Kidney glomerular epithelial cell (primary cell): ENCODE data around the gene NMT2.

ENCODE experiments used
- DNase-seq: peaks from one replicate; lab custom pipeline; 2025; lab: John Stamatoyannopoulos, UW

The NMT2 gene

DNA sequence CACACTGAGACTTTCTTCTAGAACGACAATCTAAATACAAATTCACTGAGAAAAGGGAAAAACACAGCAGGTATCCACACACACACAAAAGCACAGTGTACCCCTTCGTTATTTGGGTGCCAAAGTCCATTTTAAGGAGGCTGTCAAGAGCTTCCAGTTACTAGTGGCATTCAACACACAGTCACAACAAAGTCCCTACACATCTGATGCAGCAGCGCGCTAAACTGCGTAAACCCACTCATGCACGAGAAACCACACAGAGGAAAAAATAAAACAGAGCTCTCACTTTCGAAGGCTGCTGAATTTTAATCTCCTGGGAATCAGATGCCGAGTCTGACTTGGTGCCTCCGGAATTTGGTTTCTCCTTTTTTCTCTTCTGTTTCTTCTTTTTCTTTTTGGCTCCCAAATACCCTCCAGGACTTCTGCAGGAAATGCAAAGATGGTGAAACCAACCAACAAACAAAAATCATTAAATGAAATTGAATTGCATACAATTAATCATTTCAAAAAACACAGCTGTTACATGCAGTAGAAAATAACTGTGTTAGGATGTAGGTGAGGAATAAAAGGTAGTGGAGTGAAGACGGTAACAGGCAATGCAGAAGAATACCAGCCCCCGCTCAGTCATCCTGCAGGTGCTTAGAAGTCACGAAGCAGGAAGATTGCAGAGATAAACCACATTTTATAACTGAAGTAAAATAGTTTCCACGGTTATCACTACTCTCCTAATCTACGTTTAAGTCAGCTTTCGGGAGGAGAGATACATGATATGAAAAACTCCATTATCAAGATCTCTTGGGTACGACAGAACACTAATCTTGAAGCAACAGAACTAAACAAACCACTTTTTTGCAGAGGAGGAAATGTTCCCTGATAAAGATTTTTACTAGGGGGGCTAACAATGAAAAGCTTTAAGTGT lies 27.1 kb downstream of the NMT2 start:
- no peak for DNase-seq

DNA sequence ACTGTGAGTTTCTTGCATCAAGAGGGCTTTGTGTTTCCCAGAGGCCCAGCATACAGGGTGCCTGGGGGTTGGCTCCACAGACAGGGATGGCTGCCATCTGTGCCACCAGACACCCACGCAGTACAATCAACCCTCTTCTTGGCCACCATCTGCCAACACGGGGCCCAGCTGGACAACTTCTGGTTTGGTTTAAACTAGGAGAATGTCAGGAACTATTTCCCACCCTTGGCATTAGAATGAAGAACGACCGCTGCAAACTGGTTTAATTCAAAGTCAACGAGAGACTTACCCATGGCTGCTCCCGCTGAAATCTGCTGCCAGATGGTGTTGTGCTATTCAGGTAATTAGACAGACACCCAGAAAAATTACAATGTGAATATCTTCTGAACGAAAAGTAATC lies 27.8 kb downstream of the NMT2 start:
- no peak for DNase-seq

DNA sequence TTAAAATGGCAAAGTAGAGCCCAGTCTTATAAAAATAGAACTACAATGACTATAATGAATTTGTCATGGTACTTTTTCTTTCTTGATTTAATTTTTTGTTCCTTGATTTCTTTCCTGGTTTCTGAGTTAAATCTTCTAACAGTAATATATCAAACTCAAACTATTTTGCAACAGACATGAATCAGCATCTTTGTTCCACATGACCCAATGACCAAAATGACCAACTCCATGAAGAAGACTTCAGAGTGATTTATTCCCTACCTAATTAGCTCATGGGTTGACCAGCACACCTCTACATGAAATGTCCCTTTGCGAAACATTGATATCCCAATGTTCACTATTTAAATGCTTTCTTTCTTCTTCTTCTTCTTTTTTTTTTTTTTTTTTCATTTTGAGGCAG lies 30.9 kb downstream of the NMT2 start:
- DNase-seq: no peak

DNA sequence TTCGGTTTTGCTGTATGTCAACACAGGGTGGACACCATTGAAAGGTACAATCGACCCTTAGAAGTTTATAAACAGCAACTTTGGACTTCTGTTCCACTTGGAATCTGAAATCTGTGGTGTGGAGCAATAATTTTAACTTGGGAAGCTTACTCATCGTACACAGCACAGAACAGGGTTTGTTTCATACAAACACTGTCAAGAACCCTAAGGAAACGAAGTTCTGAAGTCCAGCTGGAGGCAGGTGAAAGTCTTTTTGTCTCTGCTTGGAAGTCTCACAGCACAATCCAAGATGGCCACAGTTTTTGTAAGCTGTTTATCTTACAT lies 31.5 kb downstream of the NMT2 start:
- DNase-seq: no peak

DNA sequence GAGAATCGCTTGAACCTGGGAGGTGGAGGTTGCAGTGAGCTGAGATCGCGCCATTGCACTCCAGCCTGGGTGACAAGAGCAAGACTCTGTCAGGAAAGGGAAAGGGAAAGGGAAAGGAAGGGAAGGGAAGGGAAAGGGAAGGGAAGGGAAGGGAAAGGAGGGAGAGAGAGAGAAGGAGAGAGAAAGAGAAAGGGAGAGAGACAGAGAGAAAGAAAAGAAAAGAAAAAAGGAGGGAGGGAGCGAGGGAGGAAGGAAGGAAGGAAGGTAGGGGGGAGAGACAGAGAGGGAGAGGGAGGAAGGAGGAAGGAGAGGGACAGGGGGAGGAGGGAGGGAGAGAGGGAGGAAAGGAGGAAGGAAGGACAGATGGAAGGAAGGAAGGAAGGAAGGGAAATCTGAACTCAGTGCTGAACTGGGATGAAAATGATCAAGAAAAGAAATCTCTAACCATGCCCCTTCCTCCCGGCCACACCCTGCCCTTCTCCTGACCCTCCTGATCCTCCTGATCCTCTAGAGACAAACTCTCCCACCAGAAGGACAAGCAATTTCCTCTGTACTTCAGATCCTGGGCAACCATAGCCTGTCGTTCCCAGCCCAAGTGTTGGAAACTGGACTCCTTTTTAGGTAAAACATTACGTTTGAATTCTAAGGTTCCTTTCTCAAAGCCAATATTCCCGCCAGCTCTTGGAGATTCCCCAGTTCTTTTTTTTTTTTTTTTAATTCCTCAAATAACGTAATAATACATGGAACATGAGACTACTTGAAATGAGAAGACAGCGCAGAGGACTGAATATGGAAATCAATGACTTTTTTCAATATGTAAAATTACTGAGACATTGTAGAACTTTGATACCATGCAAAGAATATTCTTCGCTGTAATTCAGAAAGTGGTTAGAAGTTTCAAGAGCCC lies 32.1 kb downstream of the NMT2 start:
- no peak for DNase-seq

DNA sequence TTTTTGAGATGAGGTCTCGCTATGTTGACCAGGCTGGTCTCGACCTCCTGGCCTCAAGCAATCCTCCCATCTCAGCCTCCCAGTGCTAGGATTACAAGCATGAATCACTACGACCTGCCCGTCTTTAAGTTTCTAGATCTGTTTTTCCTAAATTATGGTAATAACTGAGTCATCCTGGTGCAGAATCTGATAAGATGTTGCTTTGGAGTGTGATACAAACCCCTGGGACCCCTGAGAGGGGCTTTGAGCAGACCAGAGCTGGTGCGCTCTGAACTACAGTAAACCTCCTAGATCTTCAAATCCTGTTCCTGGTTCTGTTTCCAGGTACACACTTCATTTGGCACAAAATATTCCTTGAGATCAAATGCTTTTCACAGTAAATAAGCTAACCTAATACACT lies 37.2 kb downstream of the NMT2 start:
- DNase-seq: no peak

DNA sequence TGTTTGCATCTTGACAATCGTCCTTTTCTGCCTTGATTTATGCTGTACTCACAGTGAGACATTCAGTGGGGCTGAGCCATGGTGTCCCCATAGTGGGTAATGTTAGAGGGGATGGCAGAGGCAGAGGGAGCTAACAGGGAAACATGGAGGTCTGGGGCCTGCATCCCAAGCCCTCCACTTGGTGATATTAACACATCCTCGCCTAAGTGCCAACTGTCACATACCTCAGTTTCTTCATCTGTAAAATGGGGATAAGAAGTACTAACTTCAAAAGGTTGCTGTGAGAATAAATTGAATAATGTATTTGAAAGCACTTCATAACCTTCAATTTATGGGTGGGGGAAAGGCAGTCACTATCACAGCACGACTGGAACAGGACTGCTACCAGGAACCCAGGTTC lies 43.6 kb downstream of the NMT2 start:
- no peak for DNase-seq

DNA sequence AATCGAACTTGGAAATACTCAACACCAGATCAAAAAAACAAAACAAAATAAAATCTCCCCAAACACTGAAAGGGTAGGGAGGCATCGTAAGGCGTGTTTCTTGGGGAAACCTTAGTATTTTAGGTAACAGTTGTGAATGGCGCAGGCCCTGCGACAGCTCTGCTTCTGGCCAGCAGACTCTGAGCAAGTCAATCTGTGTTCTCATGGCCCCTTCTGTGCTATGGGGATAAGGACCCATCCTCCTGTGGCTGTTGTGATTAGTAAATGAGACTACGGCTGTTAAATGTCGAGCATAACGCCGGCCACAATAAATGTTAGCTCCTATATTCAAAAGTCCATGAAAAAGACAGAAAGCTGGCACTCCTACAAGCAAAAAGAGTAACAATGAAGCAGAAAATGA lies 44.3 kb downstream of the NMT2 start:
- no peak for DNase-seq

DNA sequence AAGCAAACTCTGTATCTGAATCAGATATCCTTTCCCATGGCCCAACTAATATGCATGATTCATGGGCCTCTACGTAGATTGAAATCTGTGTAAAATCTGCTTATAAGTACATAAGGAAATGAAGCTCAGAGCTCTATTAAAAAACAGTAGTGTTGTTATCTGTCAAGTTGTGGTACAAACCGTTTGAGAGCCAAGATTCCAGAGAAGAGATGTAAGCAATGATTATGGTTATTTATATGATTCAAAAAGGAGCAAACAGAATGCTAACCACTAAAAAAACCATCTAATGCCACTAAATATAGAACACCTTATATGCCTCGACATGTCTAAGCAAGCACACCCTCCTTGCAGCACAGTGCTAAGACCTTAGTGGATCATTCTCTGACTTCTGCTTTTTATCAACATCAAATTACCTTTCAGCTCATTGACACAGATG lies 44.7 kb downstream of the NMT2 start:
- no peak for DNase-seq

DNA sequence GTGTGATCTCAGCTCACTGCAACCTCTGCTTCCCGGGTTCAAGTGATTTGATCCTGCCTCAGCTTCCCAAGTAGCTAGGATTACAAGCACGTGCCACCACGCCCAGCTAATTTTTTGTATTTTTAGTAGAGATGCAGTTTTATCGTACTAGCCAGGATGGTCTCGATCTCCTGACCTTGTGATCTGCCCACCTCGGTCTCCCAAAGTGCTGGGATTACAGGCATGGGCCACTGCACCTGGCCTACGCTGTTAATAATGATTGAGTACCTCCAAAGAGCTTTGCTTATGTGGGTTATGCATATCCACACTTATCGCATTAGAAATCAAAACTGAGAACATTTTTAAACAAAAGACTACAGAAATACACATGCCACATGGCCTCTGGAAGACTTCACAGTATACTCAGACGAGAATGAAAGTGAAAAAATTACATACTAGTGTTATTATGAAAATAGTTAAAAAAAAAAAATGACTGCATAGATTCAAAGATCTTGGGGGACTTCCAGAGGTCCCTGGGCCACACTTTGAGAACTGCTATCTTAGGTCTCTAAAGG lies 45.9 kb downstream of the NMT2 start:
- DNase-seq: no peak

DNA sequence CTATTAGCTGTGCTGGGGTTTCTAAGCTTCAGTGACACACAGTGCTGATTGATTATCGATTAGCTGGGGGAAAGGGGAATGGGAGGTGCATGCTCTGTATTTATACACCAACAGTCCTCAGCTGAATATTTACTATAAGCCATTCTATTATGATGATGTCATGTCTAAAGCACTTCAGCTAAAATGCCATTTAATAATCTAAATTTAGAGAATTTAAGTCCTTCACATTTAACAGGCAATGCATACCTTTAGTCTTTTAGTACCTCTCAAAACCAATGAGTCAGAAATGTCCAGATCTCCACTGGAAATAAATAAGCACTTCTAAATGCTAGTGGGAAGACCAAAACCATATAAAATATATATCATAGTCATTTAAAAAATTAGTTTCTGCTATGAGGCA lies 46.8 kb downstream of the NMT2 start:
- no peak for DNase-seq

DNA sequence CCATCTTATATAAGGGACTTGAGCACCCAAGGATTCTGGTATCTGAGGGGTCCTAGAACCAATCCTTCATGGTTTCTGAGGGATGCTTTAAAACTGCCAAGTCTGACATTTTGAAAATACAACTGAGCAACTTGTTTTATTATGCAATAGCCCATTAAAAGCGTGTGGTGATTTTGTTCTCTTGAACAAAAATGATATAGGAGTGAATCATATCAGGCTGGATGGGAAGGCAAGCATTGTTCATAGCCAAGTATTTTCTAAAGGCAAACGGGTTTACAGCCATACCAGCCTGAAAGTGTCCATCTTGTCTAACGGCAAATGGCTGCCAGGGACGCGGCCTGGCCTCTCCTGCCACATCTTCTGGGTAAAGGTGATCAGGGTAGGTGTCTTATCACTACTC lies 48.0 kb downstream of the NMT2 start:
- DNase-seq: no peak

DNA sequence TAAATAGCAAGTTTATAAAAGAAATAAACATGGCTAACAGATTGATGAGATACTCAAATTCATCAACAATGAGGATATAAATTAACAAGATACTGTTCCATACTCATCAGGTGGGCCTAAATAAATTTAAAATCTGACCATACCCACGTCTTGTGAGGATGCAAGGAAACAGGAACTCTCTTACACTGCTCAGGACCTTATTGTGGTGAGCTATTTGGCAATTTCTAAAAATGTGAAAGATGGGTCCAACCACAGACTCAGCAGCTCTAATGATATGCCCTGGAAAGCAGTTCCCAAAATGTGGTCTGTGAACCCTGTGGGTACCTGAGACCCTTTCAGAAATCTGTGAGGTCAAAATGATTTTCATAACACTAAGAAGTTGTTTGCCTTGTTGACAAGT lies 49.9 kb downstream of the NMT2 start:
- DNase-seq: no peak

DNA sequence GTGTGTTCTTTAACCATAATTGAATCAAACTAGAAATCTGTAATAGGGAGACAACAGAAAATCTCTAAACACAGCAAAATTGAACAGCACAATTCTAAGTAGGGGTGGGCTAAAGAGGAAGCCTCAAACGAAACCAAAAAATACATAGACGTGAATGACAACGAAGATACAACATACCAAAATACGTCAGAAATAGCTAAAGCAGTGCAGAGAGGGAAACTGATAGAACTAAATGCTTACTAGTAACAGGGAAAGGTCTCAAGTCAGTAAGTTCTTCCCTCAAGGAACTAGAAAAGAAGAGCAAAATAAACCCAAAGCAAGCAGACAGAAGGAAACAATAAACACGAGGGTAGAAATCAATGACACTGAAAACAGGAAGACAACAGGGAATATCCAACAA lies 52.3 kb downstream of the NMT2 start:
- no peak for DNase-seq

DNA sequence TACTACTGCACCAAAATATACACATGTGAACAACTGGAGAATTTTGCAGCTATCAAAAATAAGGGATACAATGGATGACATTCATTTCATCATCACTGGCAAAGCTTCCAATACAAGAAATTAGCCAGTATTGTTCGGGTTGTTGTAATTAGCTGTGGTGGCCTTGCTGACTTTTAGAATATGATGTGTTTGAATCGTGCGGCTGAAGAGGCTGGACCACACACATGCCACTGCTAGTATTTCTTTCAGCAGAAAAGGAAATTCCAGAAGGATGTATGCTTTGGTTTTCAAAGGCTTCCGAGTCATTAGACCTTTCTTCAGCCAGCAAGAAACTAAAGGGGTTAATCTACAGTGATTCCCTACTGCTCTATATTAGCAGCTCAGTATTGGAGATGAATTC lies 54.7 kb downstream of the NMT2 start:
- DNase-seq: no peak

DNA sequence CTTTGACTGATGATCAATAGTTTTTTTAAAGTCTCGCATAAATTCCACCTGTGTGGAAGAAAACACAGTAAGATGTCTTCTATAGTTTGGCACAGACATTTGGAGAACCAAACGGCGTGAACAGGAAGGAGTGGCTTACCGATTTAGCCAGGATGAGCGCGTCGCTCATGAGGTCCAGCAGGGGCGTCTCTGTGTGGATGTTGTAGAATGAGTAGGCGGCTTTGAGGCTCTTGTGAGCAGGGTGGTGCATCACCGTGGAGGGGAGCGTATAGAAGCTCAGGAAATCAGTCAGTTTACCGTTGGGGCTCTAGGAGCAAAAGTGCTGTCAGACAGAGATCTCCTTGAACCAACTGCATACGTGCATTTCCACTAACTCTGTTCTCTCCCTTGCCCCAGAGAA lies 55.8 kb downstream of the NMT2 start:
- DNase-seq: no peak

DNA sequence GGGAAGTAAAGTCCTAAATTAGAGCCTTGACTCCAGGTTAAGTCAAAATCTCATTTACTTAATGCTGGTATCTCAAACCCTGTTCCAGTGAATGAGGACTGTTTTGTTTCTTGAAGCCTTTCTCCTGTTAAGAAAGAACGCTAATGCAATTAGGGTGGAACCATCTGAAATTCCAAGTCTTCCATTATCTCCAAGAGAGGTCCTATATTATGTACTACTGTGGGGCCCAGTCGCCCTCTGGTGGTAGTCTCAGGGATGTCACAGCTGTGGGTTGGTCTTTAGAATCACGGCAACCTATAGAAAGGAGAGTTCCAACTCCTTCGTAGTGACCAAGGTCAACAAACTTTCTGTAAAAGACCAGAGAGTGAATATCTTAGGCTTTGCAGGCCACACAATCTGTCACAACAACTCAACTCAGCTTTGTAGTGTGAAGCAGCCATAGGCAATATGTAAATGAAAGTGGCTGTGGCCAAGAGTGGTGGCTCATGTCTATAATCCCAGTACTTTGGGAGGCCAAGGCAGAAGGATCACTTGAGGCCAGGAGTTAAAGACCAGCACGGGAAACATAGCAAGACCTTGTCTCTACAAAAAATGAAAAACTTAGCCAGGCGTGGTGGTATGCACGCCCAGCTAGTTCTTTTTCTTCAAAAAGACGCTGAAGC lies 62.0 kb downstream of the NMT2 start:
- peak; percentile 57 for DNase-seq

DNA sequence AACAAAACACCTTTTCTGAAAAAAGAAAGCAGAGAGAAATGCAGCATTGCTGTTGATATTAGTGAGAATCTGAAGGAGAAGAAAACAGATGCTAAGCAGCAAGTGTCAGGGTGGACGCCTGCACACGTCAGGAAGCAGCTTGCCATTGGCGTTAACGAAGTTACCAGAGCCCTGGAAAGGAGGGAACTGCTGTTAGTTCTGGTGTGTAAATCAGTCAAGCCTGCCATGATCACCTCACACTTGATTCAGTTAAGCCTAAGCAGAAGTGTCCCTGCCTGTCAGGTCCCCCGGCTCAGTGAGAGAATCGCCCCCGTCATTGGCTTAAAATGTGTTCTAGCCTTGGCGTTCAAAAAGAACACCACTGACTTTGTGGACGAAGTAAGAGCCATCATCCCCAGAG lies 65.0 kb downstream of the NMT2 start:
- DNase-seq: no peak

DNA sequence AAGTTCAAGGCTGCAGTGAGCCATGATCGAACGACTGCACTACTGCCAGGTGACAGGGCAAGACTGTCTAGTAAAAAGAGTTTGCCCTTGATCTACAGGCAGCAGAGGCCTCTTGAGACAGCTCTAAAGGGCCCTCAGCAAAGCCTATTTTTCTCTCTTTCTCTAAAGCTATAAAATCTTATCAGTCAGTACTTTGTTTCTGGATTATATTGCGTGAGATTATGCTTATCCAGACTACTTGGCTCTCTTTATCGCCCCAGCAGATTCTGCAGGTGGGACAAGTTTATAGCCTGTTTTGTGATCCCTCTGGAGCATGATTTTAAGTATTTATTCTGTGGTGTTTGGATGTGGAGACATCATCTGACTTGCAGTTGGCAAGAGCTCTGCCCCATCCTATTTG lies 68.6 kb downstream of the NMT2 start:
- no peak for DNase-seq

DNA sequence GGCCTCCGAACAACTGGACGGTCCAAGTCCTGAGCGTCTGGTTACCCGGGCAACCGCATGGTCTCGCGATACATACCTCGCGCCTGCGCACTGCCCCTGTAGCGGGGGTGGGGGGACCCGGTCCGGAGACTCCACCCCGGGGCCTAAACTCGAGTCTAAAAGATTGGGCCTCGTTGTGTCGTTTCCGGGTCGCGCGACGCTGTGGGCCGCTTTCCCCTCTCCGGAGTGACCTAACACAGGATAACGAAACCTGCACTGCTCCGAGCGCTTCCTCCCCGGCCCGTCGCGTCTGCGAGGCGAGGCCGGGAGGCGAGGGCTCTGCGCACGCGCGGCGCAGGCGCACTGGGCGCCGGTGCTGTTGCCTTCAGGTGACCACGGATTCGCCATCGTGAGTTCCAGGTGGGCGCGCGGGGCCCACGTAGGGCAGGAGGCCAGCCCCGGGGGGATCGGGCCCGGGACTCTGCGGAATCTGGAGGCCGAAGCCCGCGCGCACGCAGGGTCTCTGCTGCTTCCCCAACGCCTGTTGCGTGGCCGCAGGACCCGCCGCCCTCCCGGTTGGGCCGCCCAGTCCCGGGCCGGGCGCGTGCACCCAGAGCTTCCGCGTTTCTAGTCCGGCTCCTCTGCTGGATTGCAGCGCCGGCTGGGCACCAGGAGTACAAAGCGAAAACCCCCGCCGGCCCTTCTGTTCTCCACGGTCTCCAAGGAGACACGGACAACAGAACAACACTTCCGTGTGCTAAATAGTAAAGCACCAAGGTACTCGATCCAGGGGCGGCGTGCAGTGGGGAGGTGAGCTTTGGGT lies 71.3 kb downstream of the NMT2 start, which contains the start of gene RPP38:
Gene RPP38, plus strand, starts transcription at position 345 of the 802 bp plus-strand sequence. CDS start 5,960 bp downstream, outside the sequence.
- DNase-seq: peak; percentile 93

DNA sequence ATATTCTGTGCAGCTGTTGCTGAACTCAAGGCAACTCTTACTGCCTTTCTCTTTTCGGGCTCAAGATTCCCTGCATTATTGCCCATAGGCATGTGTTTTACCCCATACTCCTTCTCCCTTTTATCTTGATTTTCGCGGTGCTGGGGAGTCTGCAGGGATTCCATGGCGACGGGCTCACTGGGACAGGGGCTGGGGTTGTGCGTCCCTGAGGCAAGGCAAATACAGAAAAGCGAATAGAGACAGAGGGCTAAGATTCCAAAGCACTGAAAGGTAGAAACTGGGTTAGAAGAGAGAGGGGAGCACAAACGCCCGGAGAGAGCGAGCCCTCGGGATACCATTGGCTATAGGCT lies 71.9 kb downstream of the NMT2 start:
- DNase-seq: no peak
